Measurements from ENCODE around the gene C19orf44.
"Not testable (repeated sequence)": the region's sequence is repeated elsewhere in the genome, so short reads cannot be mapped to it uniquely, and the experiment has no call there.

The C19orf44 gene

DNA sequence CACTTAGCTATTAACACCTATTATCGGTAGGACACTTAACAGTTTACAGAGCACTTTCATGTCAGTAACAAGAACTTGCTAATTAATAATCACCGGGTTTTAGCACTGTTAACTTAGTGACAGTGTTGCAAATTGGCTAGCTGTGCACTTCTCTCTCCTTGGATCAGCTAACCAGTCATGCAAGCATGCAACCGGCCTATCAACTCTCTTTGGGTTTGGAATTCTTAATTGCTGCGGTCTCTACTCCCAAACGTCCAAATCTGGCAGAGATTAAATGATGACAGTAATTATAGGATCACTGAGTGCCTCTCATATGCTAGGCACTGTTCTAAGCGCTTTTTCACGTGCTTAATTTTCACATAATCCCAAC is 25.7 kb upstream of the C19orf44 start:
- DNase-seq: no peak

DNA sequence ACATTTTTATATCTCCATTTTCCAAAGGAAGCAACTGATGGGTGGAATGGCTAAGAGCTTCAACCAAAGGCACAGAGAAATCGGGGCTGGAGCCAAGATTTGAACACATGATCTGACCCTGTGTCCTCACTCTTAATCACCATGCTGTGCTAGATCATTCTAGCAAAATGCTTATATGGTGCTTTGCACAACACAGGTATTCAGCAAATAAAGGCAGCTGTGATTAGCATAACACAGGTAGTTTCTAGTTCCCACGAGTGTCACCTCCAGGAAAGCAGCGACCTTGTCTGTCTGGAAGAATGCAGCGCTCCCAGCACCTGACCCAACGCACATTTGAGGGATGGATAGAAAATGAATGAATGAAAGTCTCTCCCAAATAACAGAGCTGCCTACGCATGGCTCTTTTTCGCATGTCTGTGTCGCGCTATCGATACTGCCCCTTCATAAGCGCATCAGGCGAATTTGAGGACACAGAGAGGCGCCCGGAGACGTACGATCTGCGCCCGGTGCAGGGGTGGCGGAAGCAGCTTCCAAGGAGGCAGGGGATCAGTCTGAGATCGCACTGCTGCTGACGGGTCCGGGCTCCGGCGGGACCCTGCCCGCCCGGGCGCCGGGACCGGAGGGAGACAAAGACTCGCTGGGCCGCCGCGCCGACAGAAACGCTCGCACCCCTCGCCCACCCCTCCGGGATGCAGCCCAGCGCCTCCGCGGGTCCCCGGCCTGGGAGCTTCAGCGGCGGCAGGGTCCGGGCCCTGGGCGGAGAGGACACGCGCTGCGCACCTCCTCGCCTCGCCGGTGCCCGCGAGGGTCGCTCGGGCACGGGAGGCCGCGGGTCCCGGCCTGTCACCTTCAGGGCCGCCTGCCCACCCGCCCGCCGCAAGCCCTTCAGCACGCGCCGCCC is 25.0 kb upstream of the C19orf44 start:
- no peak for DNase-seq

- not testable (repeated sequence) for DNase-seq
These were observed 23.7 kb upstream of the C19orf44 start for GRCh38 chr19:16472559-16472899.

GRCh38 chr19:16472992-16473391 is 23.2 kb upstream of the C19orf44 start:
- DNase-seq: no peak

DNA sequence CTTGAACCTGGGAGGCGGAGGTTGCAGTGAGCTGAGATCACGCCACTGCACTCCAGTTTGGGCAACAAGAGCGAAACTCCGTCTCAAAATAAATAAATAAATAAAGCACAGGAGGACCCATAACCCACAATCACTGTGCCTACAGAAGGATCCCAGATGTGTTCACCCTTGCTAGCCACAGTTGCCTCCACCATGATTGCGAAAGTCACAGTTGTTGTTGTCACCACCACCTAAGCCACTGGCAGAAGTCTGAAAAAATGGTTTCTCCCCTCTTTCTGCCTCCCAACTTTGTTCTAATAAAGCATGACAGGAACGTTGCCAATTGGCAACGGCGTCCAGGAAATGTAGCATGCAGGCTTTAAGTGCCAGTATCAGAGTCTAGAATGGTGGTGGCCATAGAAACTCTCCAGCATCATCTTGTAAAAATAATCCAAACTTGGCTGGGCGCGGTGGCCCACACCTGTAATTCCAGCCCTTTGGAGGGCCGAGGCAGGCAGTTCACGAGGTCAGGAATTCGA is 22.3 kb upstream of the C19orf44 start:
- DNase-seq: no peak

DNA sequence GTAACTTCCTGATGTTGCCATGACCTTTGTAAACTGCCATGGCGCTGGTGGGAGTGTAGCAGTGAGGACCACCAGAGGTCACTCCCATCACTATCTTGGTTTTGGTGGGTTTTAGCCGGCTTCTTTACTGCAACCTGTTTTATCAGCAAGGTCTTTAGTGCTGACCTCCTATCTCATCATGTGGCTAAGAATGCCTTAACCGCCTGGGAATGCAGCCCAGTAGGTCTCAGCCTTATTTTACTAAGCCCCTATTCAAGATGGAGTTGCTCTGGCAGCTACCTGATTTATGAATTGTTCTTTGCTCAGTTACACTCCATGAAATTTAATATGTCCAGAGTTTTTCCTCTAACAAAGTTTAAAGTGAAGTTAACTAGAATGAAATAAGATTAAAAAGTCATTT is 19.8 kb upstream of the C19orf44 start:
- no peak for DNase-seq

- DNase-seq: no peak
These were observed 18.9 kb upstream of the C19orf44 start for GRCh38 chr19:16477311-16477710.

- no peak for DNase-seq
These were observed 13.4 kb upstream of the C19orf44 start for GRCh38 chr19:16482745-16483144.

DNA sequence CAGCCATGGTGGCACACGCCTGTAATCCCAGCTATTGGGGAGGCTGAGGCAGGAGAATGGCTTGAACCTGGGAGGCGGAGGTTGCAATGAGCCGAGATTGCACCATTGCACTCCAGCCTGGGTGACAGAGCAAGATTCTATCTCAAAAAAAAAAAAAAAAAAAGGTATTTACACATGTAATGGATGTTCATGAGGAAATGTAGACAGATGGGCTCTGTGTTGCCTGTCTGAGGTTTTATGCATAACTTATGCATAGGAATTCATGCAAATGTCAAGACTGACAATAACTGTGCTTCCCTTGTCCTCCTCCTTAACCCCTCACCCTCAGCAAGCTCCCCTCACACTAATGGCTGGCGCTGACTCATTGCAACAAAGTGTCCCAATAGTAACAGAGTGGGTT is 9.7 kb upstream of the C19orf44 start:
- DNase-seq: not testable (repeated sequence)

DNA sequence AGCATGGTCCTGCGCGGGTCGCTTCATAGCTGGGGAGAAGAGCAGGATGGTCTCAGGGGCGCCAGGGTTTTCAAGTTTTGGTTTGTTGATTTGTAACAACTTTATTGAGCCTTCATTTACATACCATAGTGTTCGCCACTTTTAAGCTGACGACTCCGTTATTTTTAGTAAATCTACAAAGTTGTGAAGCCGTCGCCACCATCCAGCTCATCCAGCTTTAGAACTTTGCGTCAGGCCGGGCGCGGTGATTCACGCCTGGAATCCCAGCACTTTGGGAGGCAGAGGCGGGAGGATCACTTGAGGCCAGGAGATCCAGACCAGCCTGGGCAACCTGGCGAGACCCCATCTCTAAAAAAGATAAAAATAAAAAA is 404 bp downstream of the C19orf44 start:
- DNase-seq: no peak

GRCh38 chr19:16497042-16497441 is 848 bp downstream of the C19orf44 start:
- DNase-seq: no peak

- DNase-seq: no peak
These were observed 1.6 kb downstream of the C19orf44 start for GRCh38 chr19:16497837-16498236.

- DNase-seq: no peak
These were observed 8.1 kb downstream of the C19orf44 start for GRCh38 chr19:16504271-16504670.

- not testable (repeated sequence) for DNase-seq
These were observed 10.0 kb downstream of the C19orf44 start for GRCh38 chr19:16506161-16506560.

GRCh38 chr19:16506961-16507360 is 10.8 kb downstream of the C19orf44 start:
- DNase-seq: no peak

DNA sequence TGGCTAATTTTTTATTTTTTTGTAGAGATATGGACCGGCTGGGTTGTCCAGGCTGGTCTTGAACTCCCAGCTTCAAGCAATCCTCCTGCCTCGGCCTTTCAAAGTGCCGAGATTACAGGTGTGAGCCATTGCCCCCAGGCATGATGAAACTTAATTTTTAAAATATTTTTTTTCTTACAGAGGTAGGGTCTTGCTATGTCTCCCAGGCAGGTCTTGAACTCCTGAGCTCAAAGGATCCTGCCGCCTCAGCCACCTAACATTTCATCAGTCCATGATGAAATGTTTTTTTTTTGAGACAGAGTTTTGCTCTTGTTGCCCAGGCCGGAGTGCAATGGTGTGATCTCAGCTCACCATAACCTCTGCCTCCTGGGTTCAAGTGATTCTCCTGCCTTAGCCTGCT is 12.4 kb downstream of the C19orf44 start:
- no peak for DNase-seq

DNA sequence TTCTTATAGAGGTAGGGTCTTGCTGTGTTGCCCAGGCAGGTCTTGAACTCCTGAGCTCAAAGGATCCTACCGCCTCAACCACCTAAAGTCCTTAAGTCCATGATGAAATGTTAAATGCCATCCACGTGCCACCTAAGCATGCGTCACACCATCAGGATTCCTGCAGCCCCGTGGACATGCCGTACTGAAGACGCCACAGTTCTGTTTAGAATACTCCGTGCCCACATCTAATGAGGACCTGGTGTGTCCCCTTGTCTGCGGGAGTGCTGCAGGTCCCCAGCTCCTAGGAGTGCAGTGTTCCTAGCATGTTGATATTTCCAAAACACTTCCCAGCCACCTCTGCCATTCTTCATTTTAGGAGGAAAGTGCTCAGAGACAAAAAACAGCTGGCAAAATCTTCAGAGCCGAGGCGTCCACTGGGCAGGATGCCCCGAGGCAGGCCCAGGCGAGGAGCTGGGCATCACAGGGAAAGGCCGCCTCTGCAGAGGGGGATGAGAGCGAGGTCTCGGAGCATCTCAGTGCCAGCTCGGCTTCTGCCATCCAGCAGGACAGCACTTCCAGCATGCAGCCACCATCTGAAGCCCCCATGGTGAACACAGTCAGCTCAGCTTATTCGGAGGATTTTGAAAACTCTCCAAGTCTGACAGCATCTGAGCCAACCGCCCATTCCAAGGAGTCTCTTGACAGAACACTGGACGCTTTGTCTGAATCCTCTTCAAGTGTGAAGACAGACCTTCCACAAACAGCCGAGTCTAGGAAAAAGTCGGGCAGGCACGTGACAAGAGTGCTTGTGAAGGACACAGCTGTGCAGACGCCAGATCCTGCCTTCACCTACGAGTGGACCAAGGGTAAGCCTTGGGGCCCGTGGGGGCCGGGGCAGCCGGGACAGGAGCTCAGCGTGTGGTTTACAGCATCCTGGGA is 13.2 kb downstream of the C19orf44 start:
- no peak for DNase-seq

- not testable (repeated sequence) for DNase-seq
These were observed 16.4 kb downstream of the C19orf44 start for GRCh38 chr19:16512611-16513010.

GRCh38 chr19:16514383-16515019 is 18.3 kb downstream of the C19orf44 start:
- no peak for DNase-seq

GRCh38 chr19:16516381-16516780 is 20.2 kb downstream of the C19orf44 start:
- DNase-seq: no peak

GRCh38 chr19:16516923-16517610 is 20.9 kb downstream of the C19orf44 start:
- no peak for DNase-seq

DNA sequence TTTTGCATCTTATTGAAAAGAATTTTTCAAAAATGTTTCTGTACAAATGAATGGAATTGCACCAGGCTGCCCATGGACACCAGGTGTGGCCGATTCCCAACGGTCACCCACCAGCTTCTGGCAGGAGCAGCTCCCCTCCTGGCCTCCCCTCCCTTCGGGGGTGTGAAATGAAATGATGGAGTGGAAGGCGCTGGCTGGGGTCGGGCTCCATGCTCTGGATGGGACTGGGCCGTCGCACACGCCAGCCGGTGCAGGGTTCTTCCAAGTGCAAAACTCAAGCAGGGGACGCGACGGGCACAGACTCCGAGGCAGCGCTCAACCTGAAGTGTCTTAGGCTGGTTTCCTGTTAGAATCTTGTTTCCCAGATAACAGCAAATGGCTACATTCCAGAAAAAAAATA is 21.9 kb downstream of the C19orf44 start:
- no peak for DNase-seq
